Measurements from ENCODE around the gene LTBP1.

Gene LTBP1

GRCh38 chr2:32986480-32986879 lies 39.7 kb downstream of the LTBP1 start:
- Histone ChIP-seq H3K36me3 (ENCODE audit: control insufficient read depth in 2 of 2, insufficient read depth in 2 of 2, low read length in 2 of 2) (no peaks in the 10 kb centered on the region), H3K4me1 (ENCODE audit: control insufficient read depth in 2 of 2, insufficient read depth in 2 of 2, low read length in 2 of 2) (peaks cover 0 to 3% of the 10 kb centered on the region in 2 donors), H3K27ac (ENCODE audit: low read depth in 2 of 2, low read length in 2 of 2) (no peak overlapping the region), H3K27me3 (ENCODE audit: control insufficient read depth in 2 of 2, insufficient read depth in 2 of 2, low read length in 2 of 2) (no peaks in the 10 kb centered on the region), H3K9me3 (ENCODE audit: control insufficient read depth in 2 of 2, low read length in 2 of 2) (no peaks in the 10 kb centered on the region), H3K9ac (ENCODE audit: low read depth in 1 of 2, low read length in 2 of 2) (no peak overlapping the region), H3K4me3 (ENCODE audit: low read length in 2 of 2) (no peak overlapping the region)

GRCh38 chr2:32988525-32988924 lies 41.8 kb downstream of the LTBP1 start:
- H3K4me3 ChIP-seq (ENCODE audit: low read length in 2 of 2), result no peak overlapping the region
- no peaks in the 10 kb centered on the region for H3K4me1 ChIP-seq (ENCODE audit: control insufficient read depth in 2 of 2, insufficient read depth in 2 of 2, low read length in 2 of 2)
- H3K9me3 ChIP-seq (ENCODE audit: control insufficient read depth in 2 of 2, low read length in 2 of 2), result no peaks in the 10 kb centered on the region
- no peaks in the 10 kb centered on the region for H3K27me3 ChIP-seq (ENCODE audit: control insufficient read depth in 2 of 2, insufficient read depth in 2 of 2, low read length in 2 of 2)
- no peak overlapping the region for H3K27ac ChIP-seq (ENCODE audit: low read depth in 2 of 2, low read length in 2 of 2)
- no peaks in the 10 kb centered on the region for H3K36me3 ChIP-seq (ENCODE audit: control insufficient read depth in 2 of 2, insufficient read depth in 2 of 2, low read length in 2 of 2)
- no peak overlapping the region for H3K9ac ChIP-seq (ENCODE audit: low read depth in 1 of 2, low read length in 2 of 2)

DNA sequence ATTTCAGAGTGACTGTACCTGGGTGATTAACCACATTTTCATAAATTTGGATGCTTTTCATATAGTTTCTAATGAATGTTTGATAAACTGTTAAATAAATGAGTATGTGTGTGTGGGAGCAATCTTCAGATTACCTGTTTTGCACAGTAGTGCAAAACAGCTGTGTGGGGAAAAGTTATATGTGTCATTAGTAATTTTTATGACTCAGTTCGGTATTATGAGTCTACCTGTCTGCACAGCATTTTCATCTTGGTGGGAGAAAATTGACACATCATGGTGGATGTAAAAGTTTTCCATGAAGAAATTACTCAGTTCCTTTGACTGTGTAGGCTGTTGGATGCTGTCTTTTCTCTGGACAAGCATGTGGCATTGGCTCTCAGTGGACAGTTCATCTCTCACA lies 43.8 kb downstream of the LTBP1 start:
- H3K4me1 ChIP-seq (ENCODE audit: control insufficient read depth in 2 of 2, insufficient read depth in 2 of 2, low read length in 2 of 2), result no peaks in the 10 kb centered on the region
- H3K4me3 ChIP-seq (ENCODE audit: low read length in 2 of 2), result no peak overlapping the region
- no peak overlapping the region for H3K9ac ChIP-seq (ENCODE audit: low read depth in 1 of 2, low read length in 2 of 2)
- H3K36me3 ChIP-seq (ENCODE audit: control insufficient read depth in 2 of 2, insufficient read depth in 2 of 2, low read length in 2 of 2), result no peaks in the 10 kb centered on the region
- H3K9me3 ChIP-seq (ENCODE audit: control insufficient read depth in 2 of 2, low read length in 2 of 2), result no peaks in the 10 kb centered on the region
- H3K27ac ChIP-seq (ENCODE audit: low read depth in 2 of 2, low read length in 2 of 2), result no peak overlapping the region
- no peaks in the 10 kb centered on the region for H3K27me3 ChIP-seq (ENCODE audit: control insufficient read depth in 2 of 2, insufficient read depth in 2 of 2, low read length in 2 of 2)

- no peaks in the 10 kb centered on the region for H3K36me3 ChIP-seq (ENCODE audit: control insufficient read depth in 2 of 2, insufficient read depth in 2 of 2, low read length in 2 of 2)
- no peaks in the 10 kb centered on the region for H3K9me3 ChIP-seq (ENCODE audit: control insufficient read depth in 2 of 2, low read length in 2 of 2)
- no peak overlapping the region for H3K4me3 ChIP-seq (ENCODE audit: low read length in 2 of 2)
- no peak overlapping the region for H3K9ac ChIP-seq (ENCODE audit: low read depth in 1 of 2, low read length in 2 of 2)
- no peaks in the 10 kb centered on the region for H3K4me1 ChIP-seq (ENCODE audit: control insufficient read depth in 2 of 2, insufficient read depth in 2 of 2, low read length in 2 of 2)
- H3K27ac ChIP-seq (ENCODE audit: low read depth in 2 of 2, low read length in 2 of 2), result no peak overlapping the region
- H3K27me3 ChIP-seq (ENCODE audit: control insufficient read depth in 2 of 2, insufficient read depth in 2 of 2, low read length in 2 of 2), result no peaks in the 10 kb centered on the region
Observed at GRCh38 chr2:32991091-32991845, 44.5 kb downstream of the LTBP1 start.

GRCh38 chr2:32993005-32993539 lies 46.3 kb downstream of the LTBP1 start:
- H3K4me1 ChIP-seq (ENCODE audit: control insufficient read depth in 2 of 2, insufficient read depth in 2 of 2, low read length in 2 of 2), result no peaks in the 10 kb centered on the region
- H3K9ac ChIP-seq (ENCODE audit: low read depth in 1 of 2, low read length in 2 of 2), result no peak overlapping the region
- no peak overlapping the region for H3K27ac ChIP-seq (ENCODE audit: low read depth in 2 of 2, low read length in 2 of 2)
- no peaks in the 10 kb centered on the region for H3K27me3 ChIP-seq (ENCODE audit: control insufficient read depth in 2 of 2, insufficient read depth in 2 of 2, low read length in 2 of 2)
- no peaks in the 10 kb centered on the region for H3K9me3 ChIP-seq (ENCODE audit: control insufficient read depth in 2 of 2, low read length in 2 of 2)
- H3K36me3 ChIP-seq (ENCODE audit: control insufficient read depth in 2 of 2, insufficient read depth in 2 of 2, low read length in 2 of 2), result no peaks in the 10 kb centered on the region
- H3K4me3 ChIP-seq (ENCODE audit: low read length in 2 of 2), result no peak overlapping the region

- no peak overlapping the region for H3K27ac ChIP-seq (ENCODE audit: low read depth in 2 of 2, low read length in 2 of 2)
- H3K4me3 ChIP-seq (ENCODE audit: low read length in 2 of 2), result no peak overlapping the region
- no peaks in the 10 kb centered on the region for H3K4me1 ChIP-seq (ENCODE audit: control insufficient read depth in 2 of 2, insufficient read depth in 2 of 2, low read length in 2 of 2)
- H3K9ac ChIP-seq (ENCODE audit: low read depth in 1 of 2, low read length in 2 of 2), result no peak overlapping the region
- no peaks in the 10 kb centered on the region for H3K9me3 ChIP-seq (ENCODE audit: control insufficient read depth in 2 of 2, low read length in 2 of 2)
- H3K36me3 ChIP-seq (ENCODE audit: control insufficient read depth in 2 of 2, insufficient read depth in 2 of 2, low read length in 2 of 2), result no peaks in the 10 kb centered on the region
- no peaks in the 10 kb centered on the region for H3K27me3 ChIP-seq (ENCODE audit: control insufficient read depth in 2 of 2, insufficient read depth in 2 of 2, low read length in 2 of 2)
Observed at GRCh38 chr2:32997705-32998104, 51.0 kb downstream of the LTBP1 start.

DNA sequence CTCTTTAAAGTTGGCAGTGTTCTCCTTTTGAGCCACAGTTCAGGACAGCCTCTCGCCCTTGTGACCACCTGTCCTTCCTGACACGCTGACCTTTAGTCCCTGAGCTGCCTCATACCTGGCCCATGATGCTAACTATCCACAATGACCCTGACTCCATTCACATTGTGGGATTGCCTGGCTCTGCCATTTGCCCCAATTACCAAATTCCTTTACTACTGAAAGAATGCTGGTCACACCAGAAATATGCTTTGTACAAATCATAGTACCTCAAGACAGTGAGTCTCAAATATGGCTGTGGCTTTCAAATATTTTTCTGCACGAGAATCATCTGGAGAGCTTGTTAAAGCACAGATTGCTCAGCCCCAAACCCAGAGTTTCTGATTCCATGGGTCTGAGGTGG lies 54.2 kb downstream of the LTBP1 start:
- Histone ChIP-seq H3K36me3 (ENCODE audit: control insufficient read depth in 2 of 2, insufficient read depth in 2 of 2, low read length in 2 of 2) (no peaks in the 10 kb centered on the region), H3K4me3 (ENCODE audit: low read length in 2 of 2) (no peak overlapping the region), H3K9ac (ENCODE audit: low read depth in 1 of 2, low read length in 2 of 2) (no peak overlapping the region), H3K9me3 (ENCODE audit: control insufficient read depth in 2 of 2, low read length in 2 of 2) (no peaks in the 10 kb centered on the region), H3K4me1 (ENCODE audit: control insufficient read depth in 2 of 2, insufficient read depth in 2 of 2, low read length in 2 of 2) (no peaks in the 10 kb centered on the region), H3K27me3 (ENCODE audit: control insufficient read depth in 2 of 2, insufficient read depth in 2 of 2, low read length in 2 of 2) (no peaks in the 10 kb centered on the region), H3K27ac (ENCODE audit: low read depth in 2 of 2, low read length in 2 of 2) (no peak overlapping the region)

- H3K9ac ChIP-seq (ENCODE audit: low read depth in 1 of 2, low read length in 2 of 2), result no peak overlapping the region
- no peaks in the 10 kb centered on the region for H3K4me1 ChIP-seq (ENCODE audit: control insufficient read depth in 2 of 2, insufficient read depth in 2 of 2, low read length in 2 of 2)
- no peaks in the 10 kb centered on the region for H3K27me3 ChIP-seq (ENCODE audit: control insufficient read depth in 2 of 2, insufficient read depth in 2 of 2, low read length in 2 of 2)
- no peak overlapping the region for H3K4me3 ChIP-seq (ENCODE audit: low read length in 2 of 2)
- H3K9me3 ChIP-seq (ENCODE audit: control insufficient read depth in 2 of 2, low read length in 2 of 2), result no peaks in the 10 kb centered on the region
- no peaks in the 10 kb centered on the region for H3K36me3 ChIP-seq (ENCODE audit: control insufficient read depth in 2 of 2, insufficient read depth in 2 of 2, low read length in 2 of 2)
- no peak overlapping the region for H3K27ac ChIP-seq (ENCODE audit: low read depth in 2 of 2, low read length in 2 of 2)
Observed at GRCh38 chr2:33001823-33002222, 55.1 kb downstream of the LTBP1 start.

- Histone ChIP-seq H3K9ac (ENCODE audit: low read depth in 1 of 2, low read length in 2 of 2) (no peak overlapping the region), H3K27me3 (ENCODE audit: control insufficient read depth in 2 of 2, insufficient read depth in 2 of 2, low read length in 2 of 2) (no peaks in the 10 kb centered on the region), H3K27ac (ENCODE audit: low read depth in 2 of 2, low read length in 2 of 2) (no peak overlapping the region), H3K4me3 (ENCODE audit: low read length in 2 of 2) (no peak overlapping the region), H3K36me3 (ENCODE audit: control insufficient read depth in 2 of 2, insufficient read depth in 2 of 2, low read length in 2 of 2) (no peaks in the 10 kb centered on the region), H3K4me1 (ENCODE audit: control insufficient read depth in 2 of 2, insufficient read depth in 2 of 2, low read length in 2 of 2) (no peaks in the 10 kb centered on the region), H3K9me3 (ENCODE audit: control insufficient read depth in 2 of 2, low read length in 2 of 2) (no peaks in the 10 kb centered on the region)
Observed at GRCh38 chr2:33002863-33003262, 56.1 kb downstream of the LTBP1 start.

DNA sequence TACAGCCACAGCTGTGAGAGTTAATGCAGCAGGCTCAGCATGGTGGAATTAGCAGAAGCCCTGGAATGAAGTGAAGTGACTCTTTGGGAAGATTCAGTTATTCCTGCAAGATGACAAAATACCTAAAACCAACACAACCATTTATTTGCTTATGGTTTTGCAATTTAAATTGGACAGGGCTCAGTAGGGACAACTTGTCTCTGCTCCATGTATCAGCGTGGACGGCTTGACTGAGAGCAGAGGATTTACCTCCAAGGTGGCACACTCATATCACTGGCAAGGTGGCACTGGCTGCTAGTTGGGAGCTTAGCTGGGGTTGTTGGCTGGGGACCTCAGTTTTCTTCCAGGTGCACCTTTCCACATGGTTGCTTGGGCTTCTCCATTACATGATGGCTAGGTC lies 58.3 kb downstream of the LTBP1 start:
- Histone ChIP-seq H3K9me3 (ENCODE audit: control insufficient read depth in 2 of 2, low read length in 2 of 2) (no peaks in the 10 kb centered on the region), H3K27me3 (ENCODE audit: control insufficient read depth in 2 of 2, insufficient read depth in 2 of 2, low read length in 2 of 2) (no peaks in the 10 kb centered on the region), H3K36me3 (ENCODE audit: control insufficient read depth in 2 of 2, insufficient read depth in 2 of 2, low read length in 2 of 2) (no peaks in the 10 kb centered on the region), H3K27ac (ENCODE audit: low read depth in 2 of 2, low read length in 2 of 2) (no peak overlapping the region), H3K4me1 (ENCODE audit: control insufficient read depth in 2 of 2, insufficient read depth in 2 of 2, low read length in 2 of 2) (no peaks in the 10 kb centered on the region), H3K4me3 (ENCODE audit: low read length in 2 of 2) (no peak overlapping the region), H3K9ac (ENCODE audit: low read depth in 1 of 2, low read length in 2 of 2) (no peak overlapping the region)
